ENCODE measurements around the gene DUS3L.

DNA sequence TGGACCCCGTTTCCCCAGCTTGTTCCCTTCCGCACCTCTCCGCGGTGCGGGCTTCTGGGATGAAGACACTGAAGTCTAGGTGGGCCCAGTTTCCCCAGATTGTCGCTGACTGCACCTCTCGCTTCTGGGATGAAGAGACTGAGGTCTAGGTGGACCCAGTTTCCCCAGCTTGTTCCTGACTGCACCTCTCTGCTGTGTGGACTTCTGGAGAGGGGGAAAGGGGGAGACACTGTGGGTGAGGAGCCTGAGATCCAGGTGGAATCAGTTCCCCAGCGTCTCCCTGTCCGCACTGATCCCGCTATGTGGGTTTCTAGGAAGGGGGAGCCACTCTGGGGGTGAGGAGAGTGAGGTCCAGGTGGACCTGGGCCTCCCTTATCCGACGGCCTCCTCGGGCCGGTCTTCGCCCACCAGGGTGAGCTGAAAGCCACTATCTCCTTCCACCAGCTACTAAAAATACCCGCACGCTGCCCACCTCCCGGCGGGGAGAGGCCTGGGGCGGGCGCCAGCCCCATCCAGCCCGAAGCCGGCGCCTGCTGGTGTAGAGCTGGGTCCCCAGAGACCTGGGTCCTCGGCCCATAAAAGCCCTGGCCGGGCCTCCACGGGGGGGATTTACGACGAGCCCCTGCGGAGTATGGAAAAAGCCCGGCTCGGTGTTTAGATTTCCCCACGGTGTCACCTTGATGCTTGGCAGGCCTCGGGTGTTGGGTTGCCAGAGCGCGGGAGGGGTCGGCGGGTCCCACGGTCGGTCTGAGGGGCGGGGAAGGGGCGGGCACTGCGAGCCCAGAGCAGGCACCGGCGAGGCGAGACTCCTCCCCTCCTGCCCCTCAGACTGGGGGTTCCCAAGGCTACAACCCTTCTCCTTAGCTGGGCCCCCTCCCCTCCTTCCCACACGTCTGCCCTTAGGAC lies 38.0 kb upstream of the DUS3L start:
- no peak for TF ChIP-seq POLR2AphosphoS5 (IDR thresholded peaks at IDR 0.05)
- TF ChIP-seq, protein P1, sequence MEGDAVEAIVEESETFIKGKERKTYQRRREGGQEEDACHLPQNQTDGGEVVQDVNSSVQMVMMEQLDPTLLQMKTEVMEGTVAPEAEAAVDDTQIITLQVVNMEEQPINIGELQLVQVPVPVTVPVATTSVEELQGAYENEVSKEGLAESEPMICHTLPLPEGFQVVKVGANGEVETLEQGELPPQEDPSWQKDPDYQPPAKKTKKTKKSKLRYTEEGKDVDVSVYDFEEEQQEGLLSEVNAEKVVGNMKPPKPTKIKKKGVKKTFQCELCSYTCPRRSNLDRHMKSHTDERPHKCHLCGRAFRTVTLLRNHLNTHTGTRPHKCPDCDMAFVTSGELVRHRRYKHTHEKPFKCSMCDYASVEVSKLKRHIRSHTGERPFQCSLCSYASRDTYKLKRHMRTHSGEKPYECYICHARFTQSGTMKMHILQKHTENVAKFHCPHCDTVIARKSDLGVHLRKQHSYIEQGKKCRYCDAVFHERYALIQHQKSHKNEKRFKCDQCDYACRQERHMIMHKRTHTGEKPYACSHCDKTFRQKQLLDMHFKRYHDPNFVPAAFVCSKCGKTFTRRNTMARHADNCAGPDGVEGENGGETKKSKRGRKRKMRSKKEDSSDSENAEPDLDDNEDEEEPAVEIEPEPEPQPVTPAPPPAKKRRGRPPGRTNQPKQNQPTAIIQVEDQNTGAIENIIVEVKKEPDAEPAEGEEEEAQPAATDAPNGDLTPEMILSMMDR (IDR thresholded peaks at IDR 0.05 in 8 of 11, conservative IDR thresholded peaks at IDR 0.05 in 3 of 11): no peak

Measured in spleen (tissue), 7 donors.